ENCODE results near the gene ESYT2. TPM values are rescaled to one million over a fixed set of nuclear protein-coding genes. Genes with fewer than 3 reads are reported as not detected.
"Not testable (repeated sequence)": the region's sequence is repeated elsewhere in the genome, so short reads cannot be mapped to it uniquely, and the experiment has no call there.

The ESYT2 gene
- total RNA-seq, 1 donor from 2014 or later, result 60.9 TPM

DNA sequence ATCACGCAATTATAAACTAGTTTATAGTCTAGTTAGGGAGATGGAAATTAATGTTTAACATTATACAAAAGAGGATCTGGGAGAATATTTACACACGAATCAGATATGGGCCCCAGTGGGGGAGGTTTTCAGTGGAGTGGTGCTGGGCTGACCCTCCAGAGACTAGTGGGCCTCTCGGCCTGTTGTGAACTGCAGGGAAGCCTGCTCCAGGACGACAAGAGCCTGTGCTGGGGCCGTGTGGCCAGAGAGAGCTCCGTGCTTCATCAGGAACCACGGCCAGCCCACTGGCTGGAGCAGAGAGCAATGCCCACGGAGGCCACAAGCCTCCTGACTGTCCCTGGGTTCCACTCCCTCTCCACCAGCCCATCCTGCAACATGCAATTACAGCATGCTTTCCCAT lies 11.3 kb upstream of the ESYT2 start:
- Mint-ChIP-seq H3K9me3 (ENCODE audit: unreplicated experiment) (peaks cover 8% of the 10 kb centered on the region), H3K4me3 (ENCODE audit: unreplicated experiment) (no peak overlapping the region), H3K27ac (ENCODE audit: unreplicated experiment) (no peak overlapping the region), H3K4me1 (ENCODE audit: low read depth, unreplicated experiment) (no peaks in the 10 kb centered on the region), H3K36me3 (ENCODE audit: low read depth, unreplicated experiment) (peaks cover 2% of the 10 kb centered on the region), H3K27me3 (ENCODE audit: low read depth, unreplicated experiment) (peaks cover 3% of the 10 kb centered on the region)
- Histone ChIP-seq H4K20me1 (ENCODE audit: insufficient read depth, low read length) (no peaks in the 10 kb centered on the region), H3K9me3 (ENCODE audit: insufficient read depth, low read depth, low read length) (no peaks in the 10 kb centered on the region), H3K4me3 (ENCODE audit: insufficient read depth, low read depth, low read length) (no peak overlapping the region), H3K4me2 (ENCODE audit: low read length) (no peak overlapping the region), H3K79me2 (ENCODE audit: insufficient read depth, low read length) (no peaks in the 10 kb centered on the region), H3K4me1 (ENCODE audit: insufficient read depth, low read length) (no peaks in the 10 kb centered on the region), H3K9ac (ENCODE audit: low read length) (no peak overlapping the region), H3K36me3 (ENCODE audit: insufficient read depth, low read length) (no peaks in the 10 kb centered on the region), H3K27ac (ENCODE audit: low read depth, low read length) (no peak overlapping the region), H3K27me3 (ENCODE audit: insufficient read depth, low read length) (peaks cover 3% of the 10 kb centered on the region), H2AFZ (ENCODE audit: low read depth, low read length) (no peak overlapping the region)
- FAIRE-seq, result no peak
- TF ChIP-seq EZH2 (IDR thresholded peaks at IDR 0.05; ENCODE audit: insufficient read depth, low read length), result no peak
- no peak for DNase-seq (ENCODE audit: low read depth)

DNA sequence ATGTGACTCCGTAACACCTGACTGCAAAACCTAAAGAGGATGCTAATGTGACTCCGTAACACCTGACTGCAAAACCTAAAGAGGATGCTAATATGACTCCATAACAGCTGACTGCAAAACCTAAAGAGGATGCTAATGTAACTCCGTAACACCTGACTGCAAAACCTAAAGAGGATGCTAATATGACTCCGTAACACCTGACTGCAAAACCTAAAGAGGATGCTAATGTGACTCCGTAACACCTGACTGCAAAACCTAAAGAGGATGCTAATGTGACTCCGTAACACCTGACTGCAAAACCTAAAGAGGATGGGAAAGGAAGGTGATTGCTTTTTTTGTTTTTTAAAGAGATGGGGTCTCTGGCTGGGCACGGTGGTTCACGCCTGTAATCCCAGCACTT lies 9.9 kb upstream of the ESYT2 start:
- not testable (repeated sequence) for H3K9me3 ChIP-seq (ENCODE audit: insufficient read depth, low read depth, low read length); H3K4me3 ChIP-seq (ENCODE audit: insufficient read depth, low read depth, low read length); H4K20me1 ChIP-seq (ENCODE audit: insufficient read depth, low read length); H3K9ac ChIP-seq (ENCODE audit: low read length); H3K27me3 Mint-ChIP-seq (ENCODE audit: low read depth, unreplicated experiment); FAIRE-seq; H3K27ac Mint-ChIP-seq (ENCODE audit: unreplicated experiment); H3K4me3 Mint-ChIP-seq (ENCODE audit: unreplicated experiment); DNase-seq (ENCODE audit: low read depth); H3K36me3 ChIP-seq (ENCODE audit: insufficient read depth, low read length); H3K4me1 ChIP-seq (ENCODE audit: insufficient read depth, low read length); H2AFZ ChIP-seq (ENCODE audit: low read depth, low read length); H3K4me1 Mint-ChIP-seq (ENCODE audit: low read depth, unreplicated experiment); H3K4me2 ChIP-seq (ENCODE audit: low read length); H3K79me2 ChIP-seq (ENCODE audit: insufficient read depth, low read length); H3K27ac ChIP-seq (ENCODE audit: low read depth, low read length); H3K36me3 Mint-ChIP-seq (ENCODE audit: low read depth, unreplicated experiment); H3K27me3 ChIP-seq (ENCODE audit: insufficient read depth, low read length); H3K9me3 Mint-ChIP-seq (ENCODE audit: unreplicated experiment)

DNA sequence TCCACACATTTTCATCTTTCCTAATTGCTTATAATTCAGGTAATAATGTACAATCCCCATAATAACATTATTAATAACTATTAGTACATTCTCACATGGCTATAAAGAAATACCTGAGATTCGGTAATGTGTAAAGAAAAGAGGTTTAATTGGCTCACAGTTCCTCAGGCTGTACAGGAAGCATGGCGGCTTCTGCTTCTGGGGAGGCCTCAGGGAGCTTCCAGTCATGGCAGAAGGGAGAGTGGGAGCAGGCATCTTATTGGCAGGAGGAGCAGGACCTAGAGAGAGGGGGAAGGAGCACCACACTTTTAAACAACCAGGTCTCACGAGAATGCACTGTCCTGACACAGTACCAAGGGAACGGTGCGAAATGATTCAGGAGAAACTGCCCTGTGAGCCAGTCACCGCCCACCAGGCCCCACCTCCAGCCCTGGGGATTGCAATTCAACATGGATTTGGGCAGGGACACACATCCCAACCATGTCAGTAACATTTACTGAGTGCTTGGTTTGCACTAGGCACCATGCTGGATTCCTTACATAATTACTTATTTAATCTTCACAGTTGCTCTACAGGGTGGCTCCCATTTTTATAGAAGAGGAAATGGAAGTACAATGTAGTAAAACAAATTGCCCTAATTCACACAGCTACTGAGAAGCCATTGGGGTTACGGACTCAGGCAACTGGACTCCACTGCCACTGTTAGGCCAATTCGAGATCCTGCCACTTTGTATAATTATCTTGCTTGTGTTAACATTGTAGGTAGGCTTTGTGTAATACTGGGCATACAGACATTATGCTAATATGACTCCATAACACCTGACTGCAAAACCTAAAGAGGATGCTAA lies 8.7 kb upstream of the ESYT2 start:
- H3K36me3 Mint-ChIP-seq (ENCODE audit: low read depth, unreplicated experiment), result peaks cover 2% of the 10 kb centered on the region
- no peak overlapping the region for H3K27ac Mint-ChIP-seq (ENCODE audit: unreplicated experiment)
- H3K27ac ChIP-seq (ENCODE audit: low read depth, low read length), result no peak overlapping the region
- H3K27me3 Mint-ChIP-seq (ENCODE audit: low read depth, unreplicated experiment), result no peaks in the 10 kb centered on the region
- no peaks in the 10 kb centered on the region for H3K4me1 Mint-ChIP-seq (ENCODE audit: low read depth, unreplicated experiment)
- H3K4me2 ChIP-seq (ENCODE audit: low read length), result no peak overlapping the region
- FAIRE-seq, result no peak
- TF ChIP-seq, protein P1, sequence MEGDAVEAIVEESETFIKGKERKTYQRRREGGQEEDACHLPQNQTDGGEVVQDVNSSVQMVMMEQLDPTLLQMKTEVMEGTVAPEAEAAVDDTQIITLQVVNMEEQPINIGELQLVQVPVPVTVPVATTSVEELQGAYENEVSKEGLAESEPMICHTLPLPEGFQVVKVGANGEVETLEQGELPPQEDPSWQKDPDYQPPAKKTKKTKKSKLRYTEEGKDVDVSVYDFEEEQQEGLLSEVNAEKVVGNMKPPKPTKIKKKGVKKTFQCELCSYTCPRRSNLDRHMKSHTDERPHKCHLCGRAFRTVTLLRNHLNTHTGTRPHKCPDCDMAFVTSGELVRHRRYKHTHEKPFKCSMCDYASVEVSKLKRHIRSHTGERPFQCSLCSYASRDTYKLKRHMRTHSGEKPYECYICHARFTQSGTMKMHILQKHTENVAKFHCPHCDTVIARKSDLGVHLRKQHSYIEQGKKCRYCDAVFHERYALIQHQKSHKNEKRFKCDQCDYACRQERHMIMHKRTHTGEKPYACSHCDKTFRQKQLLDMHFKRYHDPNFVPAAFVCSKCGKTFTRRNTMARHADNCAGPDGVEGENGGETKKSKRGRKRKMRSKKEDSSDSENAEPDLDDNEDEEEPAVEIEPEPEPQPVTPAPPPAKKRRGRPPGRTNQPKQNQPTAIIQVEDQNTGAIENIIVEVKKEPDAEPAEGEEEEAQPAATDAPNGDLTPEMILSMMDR (IDR thresholded peaks at IDR 0.05; ENCODE audit: insufficient read depth, low read depth, low read length), result no peak
- TF ChIP-seq EZH2 (IDR thresholded peaks at IDR 0.05; ENCODE audit: insufficient read depth, low read length), result no peak
- H3K9ac ChIP-seq (ENCODE audit: low read length), result no peak overlapping the region
- no peaks in the 10 kb centered on the region for H3K27me3 ChIP-seq (ENCODE audit: insufficient read depth, low read length)
- H3K79me2 ChIP-seq (ENCODE audit: insufficient read depth, low read length), result no peaks in the 10 kb centered on the region
- no peak for DNase-seq (ENCODE audit: low read depth)
- H3K4me1 ChIP-seq (ENCODE audit: insufficient read depth, low read length), result no peaks in the 10 kb centered on the region
- peaks cover 3% of the 10 kb centered on the region for H3K9me3 Mint-ChIP-seq (ENCODE audit: unreplicated experiment)
- H2AFZ ChIP-seq (ENCODE audit: low read depth, low read length), result no peak overlapping the region
- H3K9me3 ChIP-seq (ENCODE audit: insufficient read depth, low read depth, low read length), result no peaks in the 10 kb centered on the region
- no peaks in the 10 kb centered on the region for H3K36me3 ChIP-seq (ENCODE audit: insufficient read depth, low read length)
- no peak overlapping the region for H3K4me3 Mint-ChIP-seq (ENCODE audit: unreplicated experiment)
- no peaks in the 10 kb centered on the region for H4K20me1 ChIP-seq (ENCODE audit: insufficient read depth, low read length)
- no peak overlapping the region for H3K4me3 ChIP-seq (ENCODE audit: insufficient read depth, low read depth, low read length)

Data from astrocyte (in vitro differentiated cells and primary cell).